GM12878 (cell line): ENCODE measurements around the gene MED25.

Experiments used
- CBFB ChIP-seq: IDR thresholded peaks from 2 replicates; pipeline ENCODE4 v1.6.1; 2016; ENCODE audit warnings: antibody characterized with exemption, low read depth
- DPF2 ChIP-seq: fragments of 450-650 bp; IDR thresholded peaks from 2 replicates; pipeline ENCODE4 v1.6.1; 2017; ENCODE audit warnings: mild to moderate bottlenecking
- EP300 ChIP-seq, 2 experiments: fragments of 150-350 bp in 1 of 2; IDR thresholded peaks; 2 replicates each; pipeline ENCODE4 v1.6.1; 2011 to 2012; ENCODE audit warnings: low read depth in 2 of 2, low read length in 2 of 2, borderline replicate concordance in 1 of 2, improper control_type of control experiment in 1 of 2, inconsistent platforms in 1 of 2; ENCODE audit not compliant: control insufficient read depth in 1 of 2
- EZH2 ChIP-seq: IDR thresholded peaks from 2 replicates; pipeline ENCODE4 v1.6.1; 2012; ENCODE audit warnings: low read depth, mild to moderate bottlenecking, control low read depth, inconsistent platforms, low read length, borderline replicate concordance; ENCODE audit not compliant: control insufficient read depth
- FOXK2 ChIP-seq: fragments of 450-650 bp; IDR thresholded peaks from 2 replicates; pipeline ENCODE4 v1.6.1; 2017; ENCODE audit warnings: mild to moderate bottlenecking, moderate library complexity
- KDM1A ChIP-seq: fragments of 200-600 bp; sonication (generic); IDR thresholded peaks from 2 replicates; pipeline ENCODE4 v1.6.1; 2016; ENCODE audit warnings: borderline replicate concordance
- RAD51 ChIP-seq: fragments of 450-650 bp; IDR thresholded peaks from 2 replicates; pipeline ENCODE4 v1.6.1; 2016; ENCODE audit warnings: moderate library complexity, mild to moderate bottlenecking, inconsistent platforms
- SMAD1 ChIP-seq: fragments of 450-650 bp; IDR thresholded peaks from 2 replicates; pipeline ENCODE4 v1.6.1; 2018; ENCODE audit warnings: mild to moderate bottlenecking, low read depth; ENCODE audit not compliant: partially characterized antibody
- TAF1 ChIP-seq: IDR thresholded peaks from 2 replicates; pipeline ENCODE4 v1.6.1; 2011; ENCODE audit warnings: mild to moderate bottlenecking, low read depth, low read length, borderline replicate concordance
- TF ChIP-seq, protein P1 (sequence below), 3 experiments: IDR thresholded peaks in 2 of 3; conservative IDR thresholded peaks in 1 of 3; 2 replicates each; pipeline ENCODE4 v1.5.1; 2011; ENCODE audit warnings: low read depth in 3 of 3, low read length in 3 of 3, mild to moderate bottlenecking in 3 of 3, control low read depth in 2 of 3, moderate library complexity in 2 of 3, inconsistent platforms in 1 of 3, mixed read lengths in 1 of 3; ENCODE audit not compliant: control insufficient read depth in 2 of 3, insufficient read depth in 1 of 3; ENCODE audit errors: extremely low read depth in 1 of 3
- TF ChIP-seq, protein P2 (sequence below): IDR thresholded peaks from 2 replicates; pipeline ENCODE4 v1.6.1; 2012; ENCODE audit warnings: mild to moderate bottlenecking, low read depth, low read length
- TF ChIP-seq, protein P3 (sequence below): fragments of 450-650 bp; IDR thresholded peaks from 2 replicates; pipeline ENCODE4 v1.6.1; 2018; ENCODE audit warnings: mild to moderate bottlenecking, low read depth, moderate library complexity; ENCODE audit not compliant: partially characterized antibody
- TF ChIP-seq, protein P4 (sequence below): IDR thresholded peaks from 2 replicates; pipeline ENCODE4 v1.6.1; 2011; ENCODE audit warnings: low read depth, mild to moderate bottlenecking, low read length, moderate library complexity, borderline replicate concordance; ENCODE audit errors: extremely low read depth

DNA sequence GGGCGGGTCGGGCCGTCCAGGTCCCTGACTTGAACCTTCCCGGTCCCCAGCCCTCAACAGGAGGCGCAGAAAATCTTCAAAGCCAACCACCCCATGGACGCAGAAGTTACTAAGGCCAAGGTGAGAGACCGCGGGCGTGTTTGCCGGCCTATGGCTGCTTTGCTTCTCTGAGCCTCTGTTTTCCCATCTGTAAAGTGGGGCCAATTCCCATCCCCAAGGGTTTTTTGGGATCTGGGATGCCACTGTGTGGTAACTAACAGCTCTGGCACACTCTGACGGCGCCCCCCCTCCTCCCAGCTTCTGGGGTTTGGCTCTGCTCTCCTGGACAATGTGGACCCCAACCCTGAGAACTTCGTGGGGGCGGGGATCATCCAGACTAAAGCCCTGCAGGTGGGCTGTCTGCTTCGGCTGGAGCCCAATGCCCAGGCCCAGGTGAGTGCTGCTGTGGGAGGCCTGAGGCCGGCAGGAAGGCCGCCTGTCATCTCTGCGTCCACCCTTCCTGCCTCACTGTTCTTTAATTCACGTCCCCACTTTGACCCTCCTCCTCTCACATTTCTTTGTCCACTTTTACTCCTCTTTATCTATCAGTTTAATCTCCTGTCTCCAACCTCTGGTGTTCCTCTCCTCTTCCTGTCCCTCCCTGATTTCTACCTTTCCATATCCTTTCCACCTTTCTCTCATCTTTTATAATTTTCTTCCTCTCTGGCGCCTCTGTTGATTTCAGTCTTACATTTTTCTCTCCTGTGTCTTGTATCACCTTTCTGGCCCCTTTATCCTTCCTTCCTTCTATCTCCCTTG lies 12.1 kb upstream of the MED25 start:
- TF ChIP-seq, protein P1, sequence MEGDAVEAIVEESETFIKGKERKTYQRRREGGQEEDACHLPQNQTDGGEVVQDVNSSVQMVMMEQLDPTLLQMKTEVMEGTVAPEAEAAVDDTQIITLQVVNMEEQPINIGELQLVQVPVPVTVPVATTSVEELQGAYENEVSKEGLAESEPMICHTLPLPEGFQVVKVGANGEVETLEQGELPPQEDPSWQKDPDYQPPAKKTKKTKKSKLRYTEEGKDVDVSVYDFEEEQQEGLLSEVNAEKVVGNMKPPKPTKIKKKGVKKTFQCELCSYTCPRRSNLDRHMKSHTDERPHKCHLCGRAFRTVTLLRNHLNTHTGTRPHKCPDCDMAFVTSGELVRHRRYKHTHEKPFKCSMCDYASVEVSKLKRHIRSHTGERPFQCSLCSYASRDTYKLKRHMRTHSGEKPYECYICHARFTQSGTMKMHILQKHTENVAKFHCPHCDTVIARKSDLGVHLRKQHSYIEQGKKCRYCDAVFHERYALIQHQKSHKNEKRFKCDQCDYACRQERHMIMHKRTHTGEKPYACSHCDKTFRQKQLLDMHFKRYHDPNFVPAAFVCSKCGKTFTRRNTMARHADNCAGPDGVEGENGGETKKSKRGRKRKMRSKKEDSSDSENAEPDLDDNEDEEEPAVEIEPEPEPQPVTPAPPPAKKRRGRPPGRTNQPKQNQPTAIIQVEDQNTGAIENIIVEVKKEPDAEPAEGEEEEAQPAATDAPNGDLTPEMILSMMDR (IDR thresholded peaks at IDR 0.05 in 2 of 3, conservative IDR thresholded peaks at IDR 0.05 in 1 of 3; ENCODE audit: control insufficient read depth in 2 of 3, extremely low read depth in 1 of 3, insufficient read depth in 1 of 3, low read depth in 3 of 3, low read length in 3 of 3) = no peak
- TF ChIP-seq, protein P2, sequence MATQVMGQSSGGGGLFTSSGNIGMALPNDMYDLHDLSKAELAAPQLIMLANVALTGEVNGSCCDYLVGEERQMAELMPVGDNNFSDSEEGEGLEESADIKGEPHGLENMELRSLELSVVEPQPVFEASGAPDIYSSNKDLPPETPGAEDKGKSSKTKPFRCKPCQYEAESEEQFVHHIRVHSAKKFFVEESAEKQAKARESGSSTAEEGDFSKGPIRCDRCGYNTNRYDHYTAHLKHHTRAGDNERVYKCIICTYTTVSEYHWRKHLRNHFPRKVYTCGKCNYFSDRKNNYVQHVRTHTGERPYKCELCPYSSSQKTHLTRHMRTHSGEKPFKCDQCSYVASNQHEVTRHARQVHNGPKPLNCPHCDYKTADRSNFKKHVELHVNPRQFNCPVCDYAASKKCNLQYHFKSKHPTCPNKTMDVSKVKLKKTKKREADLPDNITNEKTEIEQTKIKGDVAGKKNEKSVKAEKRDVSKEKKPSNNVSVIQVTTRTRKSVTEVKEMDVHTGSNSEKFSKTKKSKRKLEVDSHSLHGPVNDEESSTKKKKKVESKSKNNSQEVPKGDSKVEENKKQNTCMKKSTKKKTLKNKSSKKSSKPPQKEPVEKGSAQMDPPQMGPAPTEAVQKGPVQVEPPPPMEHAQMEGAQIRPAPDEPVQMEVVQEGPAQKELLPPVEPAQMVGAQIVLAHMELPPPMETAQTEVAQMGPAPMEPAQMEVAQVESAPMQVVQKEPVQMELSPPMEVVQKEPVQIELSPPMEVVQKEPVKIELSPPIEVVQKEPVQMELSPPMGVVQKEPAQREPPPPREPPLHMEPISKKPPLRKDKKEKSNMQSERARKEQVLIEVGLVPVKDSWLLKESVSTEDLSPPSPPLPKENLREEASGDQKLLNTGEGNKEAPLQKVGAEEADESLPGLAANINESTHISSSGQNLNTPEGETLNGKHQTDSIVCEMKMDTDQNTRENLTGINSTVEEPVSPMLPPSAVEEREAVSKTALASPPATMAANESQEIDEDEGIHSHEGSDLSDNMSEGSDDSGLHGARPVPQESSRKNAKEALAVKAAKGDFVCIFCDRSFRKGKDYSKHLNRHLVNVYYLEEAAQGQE = no peak
- TF ChIP-seq CBFB = no peak
- TF ChIP-seq TAF1 = no peak
- TF ChIP-seq, protein P3, sequence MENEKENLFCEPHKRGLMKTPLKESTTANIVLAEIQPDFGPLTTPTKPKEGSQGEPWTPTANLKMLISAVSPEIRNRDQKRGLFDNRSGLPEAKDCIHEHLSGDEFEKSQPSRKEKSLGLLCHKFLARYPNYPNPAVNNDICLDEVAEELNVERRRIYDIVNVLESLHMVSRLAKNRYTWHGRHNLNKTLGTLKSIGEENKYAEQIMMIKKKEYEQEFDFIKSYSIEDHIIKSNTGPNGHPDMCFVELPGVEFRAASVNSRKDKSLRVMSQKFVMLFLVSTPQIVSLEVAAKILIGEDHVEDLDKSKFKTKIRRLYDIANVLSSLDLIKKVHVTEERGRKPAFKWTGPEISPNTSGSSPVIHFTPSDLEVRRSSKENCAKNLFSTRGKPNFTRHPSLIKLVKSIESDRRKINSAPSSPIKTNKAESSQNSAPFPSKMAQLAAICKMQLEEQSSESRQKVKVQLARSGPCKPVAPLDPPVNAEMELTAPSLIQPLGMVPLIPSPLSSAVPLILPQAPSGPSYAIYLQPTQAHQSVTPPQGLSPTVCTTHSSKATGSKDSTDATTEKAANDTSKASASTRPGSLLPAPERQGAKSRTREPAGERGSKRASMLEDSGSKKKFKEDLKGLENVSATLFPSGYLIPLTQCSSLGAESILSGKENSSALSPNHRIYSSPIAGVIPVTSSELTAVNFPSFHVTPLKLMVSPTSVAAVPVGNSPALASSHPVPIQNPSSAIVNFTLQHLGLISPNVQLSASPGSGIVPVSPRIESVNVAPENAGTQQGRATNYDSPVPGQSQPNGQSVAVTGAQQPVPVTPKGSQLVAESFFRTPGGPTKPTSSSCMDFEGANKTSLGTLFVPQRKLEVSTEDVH = no peak
- no peak for TF ChIP-seq EZH2
- TF ChIP-seq EP300 (IDR thresholded peaks at IDR 0.05; ENCODE audit: borderline replicate concordance in 1 of 2, control insufficient read depth in 1 of 2, low read depth in 2 of 2, low read length in 2 of 2) = no peak
- no peak for TF ChIP-seq FOXK2
- no peak for TF ChIP-seq KDM1A
- TF ChIP-seq SMAD1 = no peak
- TF ChIP-seq, protein P4, sequence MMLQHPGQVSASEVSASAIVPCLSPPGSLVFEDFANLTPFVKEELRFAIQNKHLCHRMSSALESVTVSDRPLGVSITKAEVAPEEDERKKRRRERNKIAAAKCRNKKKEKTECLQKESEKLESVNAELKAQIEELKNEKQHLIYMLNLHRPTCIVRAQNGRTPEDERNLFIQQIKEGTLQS = no peak
- no peak for TF ChIP-seq DPF2
- no peak for TF ChIP-seq RAD51
